NCI-H2196 (cell line): ENCODE data around the gene ARHGAP24.

Experiments
- DNase-seq: peaks from one replicate; lab custom pipeline; 2025; ENCODE audit not compliant: unreplicated experiment; lab: John Stamatoyannopoulos, UW

ARHGAP24 gene

GRCh38 chr4:85734424-85734831, 259.5 kb downstream of the ARHGAP24 start:
- DNase-seq, result no peak

- no peak for DNase-seq
Measured at GRCh38 chr4:85736571-85736970, 261.6 kb downstream of the ARHGAP24 start.

- DNase-seq, result no peak
Measured at GRCh38 chr4:85737254-85737653, 262.3 kb downstream of the ARHGAP24 start.

- DNase-seq, result no peak
Measured at GRCh38 chr4:85738721-85739120, 263.8 kb downstream of the ARHGAP24 start.

GRCh38 chr4:85740431-85740861, 265.5 kb downstream of the ARHGAP24 start:
- DNase-seq, result no peak

- no peak for DNase-seq
Measured at GRCh38 chr4:85741381-85741780, 266.4 kb downstream of the ARHGAP24 start.

GRCh38 chr4:85741921-85742591, 267.1 kb downstream of the ARHGAP24 start:
- peak; percentile 28 for DNase-seq

GRCh38 chr4:85744950-85745349, 270.0 kb downstream of the ARHGAP24 start:
- no peak for DNase-seq

- DNase-seq, result no peak
Measured at GRCh38 chr4:85745939-85746338, 271.0 kb downstream of the ARHGAP24 start.

GRCh38 chr4:85747882-85748491, 273.0 kb downstream of the ARHGAP24 start:
- peak; percentile 50 for DNase-seq

- no peak for DNase-seq
Measured at GRCh38 chr4:85748654-85749053, 273.7 kb downstream of the ARHGAP24 start.

- no peak for DNase-seq
Measured at GRCh38 chr4:85751866-85752265, 276.9 kb downstream of the ARHGAP24 start.

- DNase-seq, result no peak
Measured at GRCh38 chr4:85755285-85755684, 280.3 kb downstream of the ARHGAP24 start.

- no peak for DNase-seq
Measured at GRCh38 chr4:85756938-85757337, 282.0 kb downstream of the ARHGAP24 start.

- no peak for DNase-seq
Measured at GRCh38 chr4:85759388-85759787, 284.4 kb downstream of the ARHGAP24 start.

- no peak for DNase-seq
Measured at GRCh38 chr4:85760511-85760910, 285.6 kb downstream of the ARHGAP24 start.

- no peak for DNase-seq
Measured at GRCh38 chr4:85761803-85762528, 287.0 kb downstream of the ARHGAP24 start.

GRCh38 chr4:85762529-85762871, 287.6 kb downstream of the ARHGAP24 start:
- no peak for DNase-seq

- DNase-seq, result no peak
Measured at GRCh38 chr4:85763202-85763601, 288.3 kb downstream of the ARHGAP24 start.

GRCh38 chr4:85767649-85768048, 292.7 kb downstream of the ARHGAP24 start:
- DNase-seq, result no peak

- DNase-seq, result no peak
Measured at GRCh38 chr4:85769009-85769408, 294.1 kb downstream of the ARHGAP24 start.

GRCh38 chr4:85772470-85772869, 297.5 kb downstream of the ARHGAP24 start:
- DNase-seq, result no peak
